K562 (cell line): ENCODE results near the gene ADD2. TPM values are rescaled to one million over a fixed set of nuclear protein-coding genes. Genes with fewer than 3 reads are reported as not detected.

Experiments
- ILF3 ChIP-seq: fragments of 450-650 bp; IDR thresholded peaks from 2 replicates; pipeline ENCODE4 v1.6.1; 2018; ENCODE audit warnings: antibody characterized with exemption, mild to moderate bottlenecking, moderate library complexity, borderline replicate concordance
- PRDM10 ChIP-seq: fragments of 450-650 bp; IDR thresholded peaks from 2 replicates; pipeline ENCODE4 v1.6.1; 2018; ENCODE audit not compliant: partially characterized antibody
- TCF3 ChIP-seq: sonication (generic); formaldehyde crosslinking; IDR thresholded peaks from 2 replicates; pipeline ENCODE4 v1.4.0; 2020; ENCODE audit warnings: mild to moderate bottlenecking, missing genetic modification reagents
- ZNF146 ChIP-seq: IDR thresholded peaks from one replicate; pipeline ENCODE4 v1.6.1; 2018; ENCODE audit warnings: missing compliant biosample characterization; ENCODE audit not compliant: unreplicated experiment
- ZNF436 ChIP-seq: fragments of 250-450, 450-650 bp; sonication (Bioruptor Pico); formaldehyde crosslinking; IDR thresholded peaks from 2 replicates; pipeline ENCODE4 v1.7.0; 2020; ENCODE audit warnings: mild to moderate bottlenecking
- polyA plus RNA-seq, 8 experiments: library from polyadenylated mRNA; depleted of rRNA in 4 of 8; stranded (reverse) in 5 of 8; unstranded in 3 of 8; fragments of >200 nt; fragmentation: Nextera tagmentation in 2 of 8; fragmentation: Illumina TruSeq in 1 of 8; extraction: Ambion mirVana in 2 of 8; extraction: Trizol in 1 of 8; gene quantifications; 2 replicates each; pipeline versions ENCODE4 v1.2.1 to v1.2.3, GENCODE V29; 2011 to 2014; ENCODE audit warnings: inconsistent platforms in 1 of 8, missing spikeins in 1 of 8
- total RNA-seq, 7 experiments: library from RNA; depleted of rRNA in 6 of 7; stranded (reverse); fragments of >200 nt in 6 of 7; fragmentation: Illumina TruSeq in 2 of 7; extraction: Trizol in 2 of 7; gene quantifications; 2 replicates each; pipeline versions ENCODE4 v1.2.1 to v1.2.3, GENCODE V29; 2011 to 2021; ENCODE audit warnings: low replicate concordance in 1 of 7
- TF ChIP-seq, protein P1 (sequence below): sonication (generic); formaldehyde crosslinking; IDR thresholded peaks from 2 replicates; pipeline ENCODE4 v1.8.0; 2022; ENCODE audit warnings: mild to moderate bottlenecking, missing genetic modification reagents

The ADD2 gene
- total and polyA plus RNA-seq, 9 of the 15 experiments (the other 6 are each of a cell fraction or from before 2014, with no cell fraction given): 3.5 to 63.0 (median 36.2) TPM

DNA sequence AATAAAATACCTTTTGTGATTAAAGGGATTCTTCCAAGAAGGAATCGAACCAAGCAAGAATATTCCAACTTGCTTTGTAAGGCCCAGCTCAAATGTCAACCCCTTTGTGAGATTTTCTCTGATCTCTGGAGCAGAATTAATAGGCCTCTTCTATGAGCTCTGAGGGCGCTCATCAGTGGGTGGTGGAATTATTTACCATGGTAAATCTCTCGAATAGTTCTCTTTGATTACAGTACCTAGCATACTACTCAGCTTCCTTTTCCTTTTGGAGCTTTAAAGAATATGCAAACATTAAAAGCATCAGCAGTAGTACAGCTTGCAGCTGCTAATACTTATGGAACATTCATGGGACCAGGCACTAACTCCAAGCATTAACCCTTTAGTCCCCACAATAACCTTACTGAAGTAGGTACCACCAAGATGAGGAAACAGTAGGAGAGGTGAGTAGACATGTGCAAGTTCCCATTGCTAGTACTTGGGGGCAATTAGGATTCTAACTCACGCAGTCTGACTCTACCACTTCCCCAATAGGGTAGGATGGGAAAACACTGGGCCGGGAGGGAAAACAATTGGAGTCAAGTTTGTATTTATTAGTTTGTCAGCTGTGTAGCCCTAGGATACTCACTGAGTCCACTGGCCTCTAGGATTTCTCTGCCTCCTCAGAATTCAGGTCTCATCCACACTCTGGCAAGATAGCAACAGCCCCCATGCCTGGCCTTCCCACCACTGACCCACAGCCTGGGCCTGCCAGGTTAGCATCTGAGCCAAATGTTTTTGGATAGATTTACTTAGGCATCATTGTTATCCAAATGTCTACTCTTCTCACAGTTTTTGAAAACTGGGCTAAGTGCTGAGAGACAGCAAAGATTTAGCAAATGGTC is 21.7 kb downstream of the ADD2 start (continued):
- TF ChIP-seq, protein P1, sequence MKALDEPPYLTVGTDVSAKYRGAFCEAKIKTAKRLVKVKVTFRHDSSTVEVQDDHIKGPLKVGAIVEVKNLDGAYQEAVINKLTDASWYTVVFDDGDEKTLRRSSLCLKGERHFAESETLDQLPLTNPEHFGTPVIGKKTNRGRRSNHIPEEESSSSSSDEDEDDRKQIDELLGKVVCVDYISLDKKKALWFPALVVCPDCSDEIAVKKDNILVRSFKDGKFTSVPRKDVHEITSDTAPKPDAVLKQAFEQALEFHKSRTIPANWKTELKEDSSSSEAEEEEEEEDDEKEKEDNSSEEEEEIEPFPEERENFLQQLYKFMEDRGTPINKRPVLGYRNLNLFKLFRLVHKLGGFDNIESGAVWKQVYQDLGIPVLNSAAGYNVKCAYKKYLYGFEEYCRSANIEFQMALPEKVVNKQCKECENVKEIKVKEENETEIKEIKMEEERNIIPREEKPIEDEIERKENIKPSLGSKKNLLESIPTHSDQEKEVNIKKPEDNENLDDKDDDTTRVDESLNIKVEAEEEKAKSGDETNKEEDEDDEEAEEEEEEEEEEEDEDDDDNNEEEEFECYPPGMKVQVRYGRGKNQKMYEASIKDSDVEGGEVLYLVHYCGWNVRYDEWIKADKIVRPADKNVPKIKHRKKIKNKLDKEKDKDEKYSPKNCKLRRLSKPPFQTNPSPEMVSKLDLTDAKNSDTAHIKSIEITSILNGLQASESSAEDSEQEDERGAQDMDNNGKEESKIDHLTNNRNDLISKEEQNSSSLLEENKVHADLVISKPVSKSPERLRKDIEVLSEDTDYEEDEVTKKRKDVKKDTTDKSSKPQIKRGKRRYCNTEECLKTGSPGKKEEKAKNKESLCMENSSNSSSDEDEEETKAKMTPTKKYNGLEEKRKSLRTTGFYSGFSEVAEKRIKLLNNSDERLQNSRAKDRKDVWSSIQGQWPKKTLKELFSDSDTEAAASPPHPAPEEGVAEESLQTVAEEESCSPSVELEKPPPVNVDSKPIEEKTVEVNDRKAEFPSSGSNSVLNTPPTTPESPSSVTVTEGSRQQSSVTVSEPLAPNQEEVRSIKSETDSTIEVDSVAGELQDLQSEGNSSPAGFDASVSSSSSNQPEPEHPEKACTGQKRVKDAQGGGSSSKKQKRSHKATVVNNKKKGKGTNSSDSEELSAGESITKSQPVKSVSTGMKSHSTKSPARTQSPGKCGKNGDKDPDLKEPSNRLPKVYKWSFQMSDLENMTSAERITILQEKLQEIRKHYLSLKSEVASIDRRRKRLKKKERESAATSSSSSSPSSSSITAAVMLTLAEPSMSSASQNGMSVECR (CRISPR knock-in tag): no peak
- TF ChIP-seq TCF3 (CRISPR knock-in tag) (no peak), ILF3 (no peak), PRDM10 (no peak), ZNF146 (CRISPR knock-in tag) (no peak), ZNF436 (CRISPR knock-in tag) (no peak)
